HCT116 (cell line): Measurements from ENCODE around the gene C16orf74. TPM values are rescaled to one million over a fixed set of nuclear protein-coding genes. Genes with fewer than 3 reads are reported as not detected.

Experiments
- ATF3 ChIP-seq: IDR thresholded peaks from 2 replicates; pipeline ENCODE4 v1.6.1; 2012
- REST ChIP-seq: IDR thresholded peaks from 2 replicates; pipeline ENCODE4 v1.6.1; 2012; ENCODE audit warnings: low read depth
- ZBTB33 ChIP-seq: IDR thresholded peaks from 2 replicates; pipeline ENCODE4 v1.6.1; 2011; ENCODE audit warnings: mild to moderate bottlenecking, low read length, moderate library complexity; ENCODE audit not compliant: insufficient replicate concordance; ENCODE audit errors: extremely low read depth
- total RNA-seq: library from RNA; stranded (reverse); gene quantifications from one replicate; pipeline ENCODE4 v1.2.1, GENCODE V29; 2021; ENCODE audit not compliant: unreplicated experiment

The C16orf74 gene
- total RNA-seq, 1 experiment from 2014 or later = 30.0 TPM

- TF ChIP-seq ZBTB33 (no peak), ATF3 (no peak), REST (no peak)
Measured at GRCh38 chr16:85660843-85661739, 89.8 kb downstream of the C16orf74 start (continued).
